Measurements from ENCODE around the gene GRIK4. TPM values are rescaled to one million over a fixed set of nuclear protein-coding genes. Genes with fewer than 3 reads are reported as not detected.

GRIK4 gene
- total RNA-seq, 1 experiment from 2014 or later = not detected

- no peak for DNase-seq (ENCODE audit: low read depth)
These were observed 122.3 kb downstream of the GRIK4 start for GRCh38 chr11:120633616-120634393.

GRCh38 chr11:120634706-120635105 lies 123.2 kb downstream of the GRIK4 start:
- DNase-seq (ENCODE audit: low read depth) = no peak

- DNase-seq (ENCODE audit: low read depth) = no peak
These were observed 123.7 kb downstream of the GRIK4 start for GRCh38 chr11:120635136-120635810.

GRCh38 chr11:120637131-120637530 lies 125.6 kb downstream of the GRIK4 start:
- no peak for DNase-seq (ENCODE audit: low read depth)

GRCh38 chr11:120642196-120642894 lies 130.8 kb downstream of the GRIK4 start:
- no peak for DNase-seq (ENCODE audit: low read depth)

- no peak for DNase-seq (ENCODE audit: low read depth)
These were observed 131.7 kb downstream of the GRIK4 start for GRCh38 chr11:120643284-120643683.

- no peak for DNase-seq (ENCODE audit: low read depth)
These were observed 134.1 kb downstream of the GRIK4 start for GRCh38 chr11:120645639-120646038.

- DNase-seq (ENCODE audit: low read depth) = no peak
These were observed 134.7 kb downstream of the GRIK4 start for GRCh38 chr11:120646206-120646605.

- no peak for DNase-seq (ENCODE audit: low read depth)
These were observed 136.1 kb downstream of the GRIK4 start for GRCh38 chr11:120647681-120648080.

GRCh38 chr11:120648771-120649170 lies 137.2 kb downstream of the GRIK4 start:
- no peak for DNase-seq (ENCODE audit: low read depth)

- no peak for DNase-seq (ENCODE audit: low read depth)
These were observed 137.8 kb downstream of the GRIK4 start for GRCh38 chr11:120649316-120649715.

GRCh38 chr11:120651396-120651795 lies 139.8 kb downstream of the GRIK4 start:
- no peak for DNase-seq (ENCODE audit: low read depth)

- no peak for DNase-seq (ENCODE audit: low read depth)
These were observed 140.3 kb downstream of the GRIK4 start for GRCh38 chr11:120651836-120652235.

- no peak for DNase-seq (ENCODE audit: low read depth)
These were observed 141.3 kb downstream of the GRIK4 start for GRCh38 chr11:120652705-120653335.

- DNase-seq (ENCODE audit: low read depth) = no peak
These were observed 144.0 kb downstream of the GRIK4 start for GRCh38 chr11:120655589-120655988.

- no peak for DNase-seq (ENCODE audit: low read depth)
These were observed 145.9 kb downstream of the GRIK4 start for GRCh38 chr11:120657306-120658070.

GRCh38 chr11:120658071-120658423 lies 146.5 kb downstream of the GRIK4 start:
- no peak for DNase-seq (ENCODE audit: low read depth)

GRCh38 chr11:120659076-120659475 lies 147.5 kb downstream of the GRIK4 start:
- DNase-seq (ENCODE audit: low read depth) = no peak

GRCh38 chr11:120660024-120660565 lies 148.5 kb downstream of the GRIK4 start:
- DNase-seq (ENCODE audit: low read depth) = peak; percentile 43

GRCh38 chr11:120662071-120662676 lies 150.6 kb downstream of the GRIK4 start:
- no peak for DNase-seq (ENCODE audit: low read depth)
